Measurements from ENCODE around the gene DEGS2.

Gene DEGS2

GRCh38 chr14:100138082-100138787 lies 21.2 kb downstream of the DEGS2 start:
- Mint-ChIP-seq H3K9me3 (no peaks in the 10 kb centered on the region), H3K36me3 (peaks cover 47 to 64% of the 10 kb centered on the region in 2 donors), H3K27ac (peak overlapping the region; percentile 86), H3K4me1 (peaks cover 20 to 35% of the 10 kb centered on the region in 2 donors), H3K4me3 (peak overlapping the region; percentile 10 to 47), H3K27me3 (no peaks in the 10 kb centered on the region)
- DNase-seq (peak; percentile 54), ATAC-seq (replicated peaks) (peak; percentile 92 to 94)

GRCh38 chr14:100137173-100137572 lies 22.3 kb downstream of the DEGS2 start:
- Mint-ChIP-seq H3K27me3 (no peaks in the 10 kb centered on the region), H3K9me3 (no peaks in the 10 kb centered on the region), H3K27ac (peak overlapping the region; percentile 31), H3K4me3 (no peak overlapping the region), H3K4me1 (peaks cover 20 to 36% of the 10 kb centered on the region in 2 donors), H3K36me3 (peaks cover 54 to 61% of the 10 kb centered on the region in 2 donors)
- ATAC-seq (replicated peaks) (no peak), DNase-seq (no peak)

DNA sequence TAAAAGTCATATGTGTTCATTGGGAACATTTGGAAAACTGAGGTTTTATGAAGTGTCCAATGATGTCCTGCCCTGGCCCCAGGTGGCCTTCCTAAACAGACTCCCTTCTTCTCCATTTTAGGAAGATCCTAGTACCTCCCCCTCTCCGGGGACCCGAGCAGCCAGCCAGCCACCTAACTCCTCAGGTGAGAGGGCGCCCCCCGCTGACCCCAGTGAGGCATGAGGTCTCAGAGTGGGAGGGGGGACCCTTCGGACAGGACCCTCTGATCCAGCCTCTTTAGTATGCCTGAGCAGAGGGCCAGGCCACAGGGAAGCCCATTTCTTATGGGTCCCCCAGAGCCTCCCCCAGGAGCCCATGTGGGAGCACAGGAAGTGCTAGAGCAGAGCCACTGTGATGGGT lies 23.7 kb downstream of the DEGS2 start:
- Mint-ChIP-seq H3K4me1 (peaks cover 22 to 41% of the 10 kb centered on the region in 2 donors), H3K9me3 (no peaks in the 10 kb centered on the region), H3K27me3 (no peaks in the 10 kb centered on the region), H3K27ac (peak overlapping the region; percentile 83), H3K4me3 (no peak overlapping the region), H3K36me3 (peaks cover 53 to 63% of the 10 kb centered on the region in 2 donors)
- ATAC-seq (replicated peaks) (no peak), DNase-seq (no peak)

DNA sequence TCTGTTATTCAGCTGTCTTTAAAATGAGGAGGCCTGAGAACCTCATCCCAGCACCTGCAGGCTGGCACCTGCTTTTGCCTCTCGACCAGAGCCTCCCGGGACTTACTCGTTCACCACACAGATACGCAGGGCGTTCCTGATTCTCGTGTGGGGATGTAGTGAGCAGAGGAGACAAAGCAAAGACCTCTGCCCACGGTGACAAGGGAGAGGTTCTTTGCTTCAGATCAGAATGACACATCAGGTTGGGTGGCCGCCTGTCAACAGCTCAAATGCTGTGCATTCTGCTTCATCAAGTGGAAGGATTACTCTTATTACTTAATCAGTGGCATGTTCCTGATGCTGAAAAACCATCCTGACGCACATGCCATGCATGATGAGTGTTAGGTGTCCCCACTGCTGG lies 24.4 kb downstream of the DEGS2 start:
- DNase-seq: no peak
- H3K36me3 Mint-ChIP-seq: peaks cover 60 to 70% of the 10 kb centered on the region in 2 donors
- no peaks in the 10 kb centered on the region for H3K27me3 Mint-ChIP-seq
- H3K4me1 Mint-ChIP-seq: peaks cover 22 to 41% of the 10 kb centered on the region in 2 donors
- H3K9me3 Mint-ChIP-seq: no peaks in the 10 kb centered on the region
- ATAC-seq (replicated peaks): no peak
- no peak overlapping the region for H3K4me3 Mint-ChIP-seq
- H3K27ac Mint-ChIP-seq: peak overlapping the region; percentile 83

GRCh38 chr14:100134586-100134985 lies 24.9 kb downstream of the DEGS2 start:
- Mint-ChIP-seq H3K27me3 (no peaks in the 10 kb centered on the region), H3K27ac (no peak overlapping the region), H3K4me3 (no peak overlapping the region), H3K36me3 (peaks cover 60 to 72% of the 10 kb centered on the region in 2 donors), H3K4me1 (peaks cover 20 to 38% of the 10 kb centered on the region in 2 donors), H3K9me3 (no peaks in the 10 kb centered on the region)
- ATAC-seq (replicated peaks) (no peak), DNase-seq (no peak)

- H3K9me3 Mint-ChIP-seq: no peaks in the 10 kb centered on the region
- ATAC-seq (replicated peaks) (no peak), DNase-seq (no peak)
- H3K27me3 Mint-ChIP-seq: no peaks in the 10 kb centered on the region
- no peak overlapping the region for H3K27ac Mint-ChIP-seq
- H3K4me1 Mint-ChIP-seq: peaks cover 7 to 23% of the 10 kb centered on the region in 2 donors
- peaks cover 51 to 63% of the 10 kb centered on the region in 2 donors for H3K36me3 Mint-ChIP-seq
- no peak overlapping the region for H3K4me3 Mint-ChIP-seq
These were observed 26.4 kb downstream of the DEGS2 start for GRCh38 chr14:100132903-100133510.

DNA sequence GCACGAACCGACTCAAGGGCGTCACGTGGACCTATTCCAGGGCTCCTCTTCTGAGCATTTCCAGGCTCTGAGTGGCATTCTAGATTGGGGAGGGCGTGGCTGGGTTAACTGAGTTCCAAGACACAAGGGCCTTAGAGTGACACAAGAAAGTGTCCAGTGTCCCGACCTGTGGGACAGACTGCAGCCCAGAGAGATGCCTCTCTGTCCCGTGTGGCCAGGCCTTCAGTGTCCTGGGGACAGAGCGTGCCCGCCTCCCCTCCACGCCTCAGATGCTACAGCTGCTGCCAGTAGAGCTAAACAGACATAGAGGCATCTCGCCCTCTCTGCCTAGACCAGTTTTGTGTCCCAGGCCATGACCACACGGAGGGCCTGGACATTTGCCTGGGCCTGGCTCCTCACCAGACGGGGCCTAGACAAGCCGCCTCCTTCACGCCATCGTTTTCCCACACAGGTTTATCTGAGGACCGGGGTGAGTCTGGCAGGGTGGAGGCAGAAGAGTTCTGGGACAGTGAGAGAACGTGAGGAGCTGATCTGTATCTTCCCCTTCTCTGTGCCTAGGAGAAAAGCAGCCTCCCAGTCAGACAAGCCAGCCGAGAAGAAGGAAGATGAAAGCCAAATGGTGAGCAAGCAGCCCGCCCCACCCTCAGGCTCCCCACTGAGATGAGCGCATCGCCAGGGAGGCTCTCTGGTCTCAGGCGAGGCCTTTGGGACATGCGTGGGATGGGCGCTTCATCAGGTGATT lies 27.1 kb downstream of the DEGS2 start:
- H3K27me3 Mint-ChIP-seq: no peaks in the 10 kb centered on the region
- H3K27ac Mint-ChIP-seq: no peak overlapping the region
- peaks cover 7 to 16% of the 10 kb centered on the region in 2 donors for H3K4me1 Mint-ChIP-seq
- peaks cover 49 to 69% of the 10 kb centered on the region in 2 donors for H3K36me3 Mint-ChIP-seq
- ATAC-seq (replicated peaks) (no peak), DNase-seq (no peak)
- no peak overlapping the region for H3K4me3 Mint-ChIP-seq
- H3K9me3 Mint-ChIP-seq: no peaks in the 10 kb centered on the region

DNA sequence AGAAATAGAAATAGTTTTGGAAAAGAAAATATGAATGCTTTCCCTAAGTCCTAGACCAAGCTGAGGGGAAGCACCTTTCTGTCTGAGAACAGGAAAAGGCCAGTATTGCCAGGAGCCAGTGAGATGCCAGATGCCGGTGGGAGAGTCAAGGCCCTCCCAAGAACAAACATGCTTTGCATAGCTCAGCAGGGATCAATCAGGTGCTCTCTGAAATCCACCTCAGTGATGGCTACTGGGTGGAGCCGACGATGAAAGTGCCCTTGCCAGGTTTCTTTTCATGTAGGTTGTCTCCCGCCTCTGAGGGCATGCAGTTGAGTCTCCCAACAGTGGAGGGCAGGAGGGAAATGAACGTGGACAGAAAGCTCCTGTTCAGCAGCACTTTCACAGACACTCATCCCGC lies 28.3 kb downstream of the DEGS2 start:
- no peaks in the 10 kb centered on the region for H3K9me3 Mint-ChIP-seq
- H3K27me3 Mint-ChIP-seq: no peaks in the 10 kb centered on the region
- H3K4me3 Mint-ChIP-seq: no peak overlapping the region
- ATAC-seq (replicated peaks) (no peak), DNase-seq (no peak)
- peaks cover 7 to 11% of the 10 kb centered on the region in 2 donors for H3K4me1 Mint-ChIP-seq
- peaks cover 52 to 69% of the 10 kb centered on the region in 2 donors for H3K36me3 Mint-ChIP-seq
- H3K27ac Mint-ChIP-seq: peak overlapping the region; percentile 80

GRCh38 chr14:100130521-100130920 lies 28.9 kb downstream of the DEGS2 start:
- Mint-ChIP-seq H3K27me3 (no peaks in the 10 kb centered on the region), H3K27ac (peak overlapping the region; percentile 80), H3K4me1 (peaks cover 7 to 11% of the 10 kb centered on the region in 2 donors), H3K4me3 (no peak overlapping the region), H3K9me3 (no peaks in the 10 kb centered on the region), H3K36me3 (peaks cover 48 to 64% of the 10 kb centered on the region in 2 donors)
- ATAC-seq (replicated peaks) (no peak), DNase-seq (no peak)

- no peaks in the 10 kb centered on the region for H3K9me3 Mint-ChIP-seq
- H3K36me3 Mint-ChIP-seq: peaks cover 52 to 66% of the 10 kb centered on the region in 2 donors
- peak overlapping the region; percentile 69 for H3K27ac Mint-ChIP-seq
- peaks cover 10 to 11% of the 10 kb centered on the region in 2 donors for H3K4me1 Mint-ChIP-seq
- DNase-seq: no peak
- no peaks in the 10 kb centered on the region for H3K27me3 Mint-ChIP-seq
- no peak overlapping the region for H3K4me3 Mint-ChIP-seq
- ATAC-seq (replicated peaks): no peak
These were observed 30.3 kb downstream of the DEGS2 start for GRCh38 chr14:100129161-100129589.

DNA sequence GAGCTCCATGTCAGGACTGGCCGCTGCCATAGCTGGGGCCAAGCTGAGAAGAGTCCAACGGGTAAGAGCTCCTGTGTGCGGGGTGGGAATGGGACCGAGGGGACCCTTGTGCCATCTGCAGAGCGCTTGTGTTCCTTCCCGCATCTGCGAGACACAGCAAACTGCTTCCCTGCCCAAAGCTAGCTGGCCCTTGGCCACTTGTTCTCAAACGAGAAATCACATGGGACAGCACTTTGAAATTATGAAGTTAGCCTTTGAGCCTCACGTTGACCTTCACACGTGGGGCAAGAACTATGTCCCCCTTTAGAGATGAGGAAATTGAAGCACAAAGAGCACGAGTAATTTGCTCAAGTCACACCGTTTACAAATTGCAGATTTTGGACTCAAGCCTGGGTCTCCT lies 30.8 kb downstream of the DEGS2 start:
- Mint-ChIP-seq H3K9me3 (no peaks in the 10 kb centered on the region), H3K4me3 (no peak overlapping the region), H3K4me1 (peaks cover 7 to 10% of the 10 kb centered on the region in 2 donors), H3K27me3 (no peaks in the 10 kb centered on the region), H3K36me3 (peaks cover 50 to 64% of the 10 kb centered on the region in 2 donors), H3K27ac (no peak overlapping the region)
- ATAC-seq (replicated peaks) (no peak), DNase-seq (no peak)

DNA sequence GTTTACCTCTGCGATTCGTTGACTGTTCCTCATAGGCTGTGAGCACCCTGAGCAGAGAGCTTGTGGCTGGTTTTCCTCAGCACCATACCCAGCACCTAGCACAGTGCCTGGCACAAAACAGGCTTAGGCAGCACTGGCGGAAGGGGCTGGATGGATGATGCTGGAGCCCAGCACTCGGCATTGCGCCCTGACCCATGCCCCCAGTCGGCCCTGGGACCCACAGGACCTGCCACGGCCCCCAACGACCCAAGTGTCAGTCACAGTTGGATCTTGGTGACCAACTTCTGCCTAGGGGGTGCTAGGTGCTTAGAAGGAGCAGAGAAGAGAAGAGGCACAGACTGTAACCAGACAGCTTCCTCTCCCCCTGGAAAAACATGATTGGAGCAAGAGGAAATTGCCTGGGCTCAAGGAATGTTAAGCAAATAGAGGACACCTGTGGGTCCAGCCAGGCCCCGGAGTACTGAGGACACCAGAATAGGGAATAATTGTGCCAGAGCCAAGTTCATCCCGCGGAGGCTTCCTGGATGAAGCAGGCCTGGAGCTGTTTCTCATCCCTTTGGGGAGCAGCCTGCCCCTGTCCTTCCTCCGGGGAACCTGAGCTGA lies 31.5 kb downstream of the DEGS2 start:
- Mint-ChIP-seq H3K9me3 (no peaks in the 10 kb centered on the region), H3K4me1 (peaks cover 5 to 8% of the 10 kb centered on the region in 2 donors), H3K27me3 (no peaks in the 10 kb centered on the region), H3K36me3 (peaks cover 49 to 66% of the 10 kb centered on the region in 2 donors), H3K27ac (no peak overlapping the region), H3K4me3 (no peak overlapping the region)
- ATAC-seq (replicated peaks) (no peak), DNase-seq (no peak)

DNA sequence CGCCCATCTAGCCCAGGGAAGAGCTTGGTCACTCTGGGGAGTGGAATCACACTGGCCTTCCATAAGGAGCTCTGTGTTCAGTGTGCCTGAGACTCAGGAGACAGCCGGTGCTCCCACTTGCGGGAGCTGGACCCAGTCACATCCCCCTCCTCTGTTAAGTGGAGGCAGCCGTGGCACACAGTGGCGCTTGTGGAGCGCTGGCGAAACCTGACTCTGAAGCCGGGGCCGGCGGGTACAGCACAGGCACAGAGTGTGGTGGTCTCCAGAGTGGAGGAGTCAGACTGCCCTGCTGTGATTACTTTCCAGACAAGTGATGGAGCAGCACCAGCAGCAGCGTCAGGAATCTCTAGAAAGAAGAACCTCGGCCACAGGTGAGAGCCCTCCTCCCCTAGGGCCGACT lies 33.0 kb downstream of the DEGS2 start:
- ATAC-seq (replicated peaks) (no peak), DNase-seq (no peak)
- Mint-ChIP-seq H3K27ac (no peak overlapping the region), H3K9me3 (no peaks in the 10 kb centered on the region), H3K36me3 (peaks cover 42 to 65% of the 10 kb centered on the region in 2 donors), H3K4me3 (no peak overlapping the region), H3K27me3 (no peaks in the 10 kb centered on the region), H3K4me1 (peaks cover 2 to 8% of the 10 kb centered on the region in 2 donors)

- H3K36me3 Mint-ChIP-seq: peaks cover 36 to 56% of the 10 kb centered on the region in 2 donors
- H3K27me3 Mint-ChIP-seq: no peaks in the 10 kb centered on the region
- H3K27ac Mint-ChIP-seq: peak overlapping the region; percentile 16
These were observed 34.8 kb downstream of the DEGS2 start for GRCh38 chr14:100124551-100125088.

More at GRCh38 chr14:100124551-100125088, 34.8 kb downstream of the DEGS2 start:
- DNase-seq: no peak
- H3K4me3 Mint-ChIP-seq: no peak overlapping the region
- no peaks in the 10 kb centered on the region for H3K9me3 Mint-ChIP-seq
- ATAC-seq (replicated peaks): no peak
- peaks cover 0 to 9% of the 10 kb centered on the region in 2 donors for H3K4me1 Mint-ChIP-seq

All from stimulated activated naive B cell treated with anti-CD40 and anti-IgM and Interleukin-4, amounts not matched to agents 10 μg/mL and 1 μg/mL and 100 μg/mL, for 72 hours (primary cell).